DOHH2 (cell line): Measurements from ENCODE around the gene INPP4B.

Experiments used
- H3F3A ChIP-seq: fragments of 200-600 bp; sonication (generic), shearing (Covaris generic); 2 replicates; pipeline ENCODE4 v1.6.0; 2016; ENCODE audit warnings: antibody characterized with exemption, mild to moderate bottlenecking; ENCODE audit not compliant: control insufficient read depth, insufficient read depth
- H3K27ac ChIP-seq: fragments of 200-600 bp; sonication (generic); 2 replicates; pipeline ENCODE4 v1.5.1; 2014; ENCODE audit warnings: low read depth, mild to moderate bottlenecking, low read length, moderate library complexity
- H3K27me3 ChIP-seq: fragments of 200-600 bp; sonication (generic); 2 replicates; pipeline ENCODE4 v1.6.1; 2014; ENCODE audit warnings: mild to moderate bottlenecking, low read length, mixed read lengths; ENCODE audit not compliant: control insufficient read depth
- H3K36me3 ChIP-seq: fragments of 200-600 bp; sonication (generic); 2 replicates; pipeline ENCODE4 v1.6.1; 2014; ENCODE audit warnings: mild to moderate bottlenecking, low read length, moderate library complexity, mixed read lengths; ENCODE audit not compliant: control insufficient read depth
- H3K4me1 ChIP-seq: fragments of 200-600 bp; sonication (generic); 2 replicates; pipeline ENCODE4 v1.6.1; 2014; ENCODE audit warnings: mild to moderate bottlenecking, low read length, mixed read lengths; ENCODE audit not compliant: control insufficient read depth
- H3K4me2 ChIP-seq: fragments of 200-600 bp; sonication (generic); 2 replicates; pipeline ENCODE4 v1.6.0; 2014; ENCODE audit warnings: mild to moderate bottlenecking, low read length, moderate library complexity
- H3K4me3 ChIP-seq: fragments of 200-600 bp; sonication (generic); 2 replicates; pipeline ENCODE4 v1.5.1; 2014; ENCODE audit warnings: mild to moderate bottlenecking, low read length, mixed read lengths
- H3K79me2 ChIP-seq: fragments of 200-600 bp; sonication (generic); 2 replicates; pipeline ENCODE4 v1.6.1; 2014; ENCODE audit warnings: mild to moderate bottlenecking, low read length, mixed read lengths; ENCODE audit not compliant: control insufficient read depth
- H3K9me2 ChIP-seq: fragments of 200-600 bp; sonication (generic); replicated peaks from 2 replicates; pipeline ENCODE4 v1.6.1; 2014; ENCODE audit warnings: mild to moderate bottlenecking, low read length, mixed read lengths; ENCODE audit not compliant: control insufficient read depth
- H3K9me3 ChIP-seq: fragments of 200-600 bp; sonication (generic); 2 replicates; pipeline ENCODE4 v1.6.1; 2014; ENCODE audit warnings: antibody characterized with exemption, low read length, mixed read lengths; ENCODE audit not compliant: control insufficient read depth, insufficient read depth
- H4K20me1 ChIP-seq: fragments of 200-600 bp; sonication (generic); 2 replicates; pipeline ENCODE4 v1.6.0; 2014; ENCODE audit warnings: low read depth, mild to moderate bottlenecking, antibody characterized with exemption, low read length, moderate library complexity; ENCODE audit not compliant: control insufficient read depth, insufficient read depth
- CTCF ChIP-seq: fragments of 200-600 bp; sonication (generic); IDR thresholded peaks from one replicate; pipeline ENCODE4 v1.5.1; 2014; ENCODE audit warnings: antibody characterized with exemption, mild to moderate bottlenecking, low read depth, low read length; ENCODE audit not compliant: poor library complexity, severe bottlenecking
- EZH2phosphoT487 ChIP-seq: fragments of 200-600 bp; sonication (generic); IDR thresholded peaks from 2 replicates; pipeline ENCODE4 v1.6.1; 2017; ENCODE audit warnings: borderline replicate concordance, mild to moderate bottlenecking, antibody characterized with exemption, low read length, moderate library complexity, mixed read lengths

Gene INPP4B

GRCh38 chr4:142539796-142540482 lies 306.2 kb downstream of the INPP4B start:
- TF ChIP-seq CTCF: no peak
- TF ChIP-seq EZH2phosphoT487: no peak
- Histone ChIP-seq H3F3A (no peaks in the 10 kb centered on the region), H3K27ac (no peak overlapping the region), H3K27me3 (no peaks in the 10 kb centered on the region), H3K4me1 (no peaks in the 10 kb centered on the region), H3K9me3 (no peaks in the 10 kb centered on the region), H3K4me3 (no peak overlapping the region), H4K20me1 (no peaks in the 10 kb centered on the region), H3K4me2 (no peak overlapping the region), H3K79me2 (no peaks in the 10 kb centered on the region), H3K9me2 (no peaks in the 10 kb centered on the region), H3K36me3 (no peaks in the 10 kb centered on the region)

- Histone ChIP-seq H3K4me2 (no peak overlapping the region), H4K20me1 (no peaks in the 10 kb centered on the region), H3K4me3 (no peak overlapping the region), H3K27ac (no peak overlapping the region), H3K4me1 (no peaks in the 10 kb centered on the region), H3K27me3 (no peaks in the 10 kb centered on the region), H3K79me2 (no peaks in the 10 kb centered on the region), H3K36me3 (no peaks in the 10 kb centered on the region), H3K9me3 (no peaks in the 10 kb centered on the region), H3F3A (no peaks in the 10 kb centered on the region), H3K9me2 (no peaks in the 10 kb centered on the region)
- no peak for TF ChIP-seq EZH2phosphoT487
- TF ChIP-seq CTCF: no peak
Measured at GRCh38 chr4:142535009-142535408, 311.1 kb downstream of the INPP4B start.

GRCh38 chr4:142532054-142532453 lies 314.0 kb downstream of the INPP4B start:
- Histone ChIP-seq H3K9me2 (no peaks in the 10 kb centered on the region), H3K4me3 (no peak overlapping the region), H3K27me3 (no peaks in the 10 kb centered on the region), H3F3A (no peaks in the 10 kb centered on the region), H4K20me1 (no peaks in the 10 kb centered on the region), H3K27ac (no peak overlapping the region), H3K9me3 (no peaks in the 10 kb centered on the region), H3K4me2 (no peak overlapping the region), H3K79me2 (no peaks in the 10 kb centered on the region), H3K36me3 (no peaks in the 10 kb centered on the region), H3K4me1 (no peaks in the 10 kb centered on the region)
- no peak for TF ChIP-seq CTCF
- TF ChIP-seq EZH2phosphoT487: no peak
